ENCODE data around the gene TRDN.

TRDN gene

DNA sequence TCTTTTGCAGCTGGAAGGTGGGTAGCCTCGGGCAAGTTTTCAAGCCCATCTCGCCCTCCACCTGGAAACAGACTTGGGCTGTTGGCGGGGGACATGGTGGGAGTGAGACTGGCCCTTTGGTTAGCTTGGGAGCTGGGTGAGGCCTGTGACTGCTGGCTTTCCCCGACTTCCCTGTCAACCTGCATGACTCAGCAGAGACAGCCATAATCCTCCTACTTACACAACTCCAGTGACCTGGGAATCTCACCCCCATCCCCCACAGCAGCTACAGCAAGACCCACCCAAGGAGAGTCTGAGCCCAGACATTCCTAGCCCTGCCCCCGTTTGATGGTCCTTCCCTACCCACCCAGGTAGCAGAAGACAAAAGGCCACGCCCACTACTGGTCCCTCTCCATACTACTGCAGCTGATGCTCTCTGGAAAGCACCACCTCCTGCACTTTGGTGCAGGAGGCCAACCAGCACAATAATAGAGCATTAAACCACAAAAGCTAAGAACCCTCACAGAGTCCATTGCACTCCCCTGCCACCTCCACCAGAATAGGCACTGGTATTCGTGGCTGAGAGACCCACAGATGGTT lies 188.4 kb downstream of the TRDN start:
- no peak for DNase-seq (ENCODE audit: low read depth)
- TF ChIP-seq, protein P1, sequence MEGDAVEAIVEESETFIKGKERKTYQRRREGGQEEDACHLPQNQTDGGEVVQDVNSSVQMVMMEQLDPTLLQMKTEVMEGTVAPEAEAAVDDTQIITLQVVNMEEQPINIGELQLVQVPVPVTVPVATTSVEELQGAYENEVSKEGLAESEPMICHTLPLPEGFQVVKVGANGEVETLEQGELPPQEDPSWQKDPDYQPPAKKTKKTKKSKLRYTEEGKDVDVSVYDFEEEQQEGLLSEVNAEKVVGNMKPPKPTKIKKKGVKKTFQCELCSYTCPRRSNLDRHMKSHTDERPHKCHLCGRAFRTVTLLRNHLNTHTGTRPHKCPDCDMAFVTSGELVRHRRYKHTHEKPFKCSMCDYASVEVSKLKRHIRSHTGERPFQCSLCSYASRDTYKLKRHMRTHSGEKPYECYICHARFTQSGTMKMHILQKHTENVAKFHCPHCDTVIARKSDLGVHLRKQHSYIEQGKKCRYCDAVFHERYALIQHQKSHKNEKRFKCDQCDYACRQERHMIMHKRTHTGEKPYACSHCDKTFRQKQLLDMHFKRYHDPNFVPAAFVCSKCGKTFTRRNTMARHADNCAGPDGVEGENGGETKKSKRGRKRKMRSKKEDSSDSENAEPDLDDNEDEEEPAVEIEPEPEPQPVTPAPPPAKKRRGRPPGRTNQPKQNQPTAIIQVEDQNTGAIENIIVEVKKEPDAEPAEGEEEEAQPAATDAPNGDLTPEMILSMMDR (IDR thresholded peaks at IDR 0.05; ENCODE audit: insufficient read depth, low read depth, low read length, missing control alignments): no peak
- H3K4me3 ChIP-seq (ENCODE audit: low read depth, low read length): no peak overlapping the region

DNA sequence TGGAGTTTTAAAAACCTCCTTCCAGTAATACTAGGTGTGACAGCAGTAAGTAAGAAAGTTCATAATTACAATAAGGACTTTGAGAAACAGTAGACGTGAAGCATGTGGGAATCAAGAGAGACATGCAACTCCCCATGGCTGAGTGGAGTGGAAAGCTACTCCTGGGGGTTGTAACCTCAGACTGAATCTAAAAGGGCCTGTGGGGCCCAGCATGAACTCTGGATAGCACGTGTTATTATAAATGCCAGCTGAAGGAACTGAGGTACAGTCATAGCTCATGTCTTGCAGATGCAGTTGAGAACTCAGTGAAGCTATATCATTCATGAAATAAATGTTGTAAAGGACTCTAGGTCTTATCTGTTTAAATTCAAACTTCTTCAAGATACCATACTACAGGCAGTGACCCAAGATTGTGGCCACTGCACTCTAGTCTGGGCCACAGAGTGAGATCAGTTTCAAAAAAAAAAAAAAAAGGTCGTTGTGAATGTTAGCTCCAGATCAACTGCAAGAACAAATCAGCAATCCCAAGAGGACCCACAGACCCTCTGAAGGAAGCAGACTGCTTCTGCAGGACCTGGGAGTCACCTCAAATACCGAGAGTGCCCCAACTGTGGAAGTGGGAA lies 189.3 kb downstream of the TRDN start:
- no peak overlapping the region for H3K4me3 ChIP-seq (ENCODE audit: low read depth, low read length)
- DNase-seq (ENCODE audit: low read depth): no peak
- TF ChIP-seq, protein P1 (IDR thresholded peaks at IDR 0.05; ENCODE audit: insufficient read depth, low read depth, low read length, missing control alignments): no peak

DNA sequence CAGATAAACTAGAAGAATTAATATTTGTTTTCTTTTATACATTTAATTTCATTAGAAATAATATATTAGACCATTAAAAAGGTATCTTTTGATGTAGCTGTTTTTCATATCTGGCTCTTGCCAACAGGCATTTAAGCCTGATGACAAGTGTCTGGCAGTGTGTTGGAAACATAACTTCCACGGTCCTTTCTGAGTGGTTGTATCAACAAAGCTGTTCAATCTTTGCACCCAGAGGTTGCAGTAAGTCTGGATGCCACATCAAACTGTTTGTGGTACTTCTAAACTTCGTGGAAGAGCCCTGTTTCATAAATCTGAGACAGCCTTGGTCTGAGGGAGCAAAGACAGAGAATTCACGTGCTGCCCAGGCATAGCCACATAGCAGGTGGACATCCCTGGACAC lies 197.4 kb downstream of the TRDN start:
- no peak for DNase-seq (ENCODE audit: low read depth)
- TF ChIP-seq, protein P1 (IDR thresholded peaks at IDR 0.05; ENCODE audit: insufficient read depth, low read depth, low read length, missing control alignments): no peak
- H3K4me3 ChIP-seq (ENCODE audit: low read depth, low read length): no peak overlapping the region

DNA sequence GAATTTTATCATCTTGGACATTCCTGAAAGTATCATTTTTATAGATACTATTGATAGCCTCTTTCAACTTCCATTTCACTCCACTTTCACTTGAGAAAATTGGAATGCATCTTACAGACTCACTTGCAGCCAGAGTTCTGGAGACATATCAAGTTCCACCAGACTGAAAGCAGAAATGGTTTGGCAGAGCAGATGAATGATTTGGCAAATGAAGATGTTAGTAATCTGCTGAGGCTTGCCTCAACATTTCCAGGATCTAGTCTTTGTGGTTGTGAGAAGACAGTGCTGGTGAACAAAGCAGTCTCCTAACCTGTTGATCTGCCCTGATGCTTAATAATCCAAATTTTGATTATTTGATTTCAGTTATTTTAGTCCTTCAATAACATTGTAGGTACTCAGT lies 202.6 kb downstream of the TRDN start:
- no peak for DNase-seq (ENCODE audit: low read depth)
- no peak overlapping the region for H3K4me3 ChIP-seq (ENCODE audit: low read depth, low read length)
- TF ChIP-seq, protein P1 (IDR thresholded peaks at IDR 0.05; ENCODE audit: insufficient read depth, low read depth, low read length, missing control alignments): no peak

DNA sequence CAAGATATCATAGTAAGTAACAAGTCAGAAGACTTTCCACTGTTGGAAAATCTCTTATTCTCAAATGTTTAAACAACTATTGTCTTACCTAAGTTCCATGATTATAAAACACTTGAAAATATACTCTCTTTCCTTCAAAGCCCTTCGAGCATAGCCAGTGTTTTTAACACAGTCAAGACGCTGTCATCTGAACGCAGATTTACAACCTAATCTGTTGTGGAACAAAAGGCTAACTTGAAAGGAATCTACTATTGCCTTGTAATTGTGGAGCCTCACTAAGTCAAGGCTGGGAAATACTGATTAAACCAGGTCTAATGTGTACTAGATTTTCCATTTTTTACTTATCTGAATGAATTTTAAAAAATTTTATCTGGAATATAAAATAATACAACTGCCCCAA lies 205.8 kb downstream of the TRDN start:
- TF ChIP-seq, protein P1 (IDR thresholded peaks at IDR 0.05; ENCODE audit: insufficient read depth, low read depth, low read length, missing control alignments): no peak
- no peak for DNase-seq (ENCODE audit: low read depth)
- H3K4me3 ChIP-seq (ENCODE audit: low read depth, low read length): no peak overlapping the region

DNA sequence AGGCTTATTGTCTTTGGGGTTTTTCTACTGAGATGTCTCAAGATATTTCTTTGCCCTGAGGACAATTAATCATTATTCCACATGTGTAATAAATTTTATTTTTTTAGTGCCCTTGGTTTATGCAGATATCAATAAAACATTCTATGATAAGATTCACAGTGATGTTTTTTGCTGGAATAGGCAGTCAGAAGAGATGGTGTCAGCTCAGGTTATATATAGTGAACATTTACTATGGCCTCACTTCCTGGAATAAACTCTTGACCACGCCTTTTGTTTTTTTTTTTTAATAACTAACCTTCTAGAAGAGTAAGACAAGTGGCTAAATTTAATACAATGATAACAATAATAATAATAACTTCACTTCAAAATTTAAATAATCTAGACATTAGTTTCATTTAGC lies 209.7 kb downstream of the TRDN start:
- no peak overlapping the region for H3K4me3 ChIP-seq (ENCODE audit: low read depth, low read length)
- TF ChIP-seq, protein P1 (IDR thresholded peaks at IDR 0.05; ENCODE audit: insufficient read depth, low read depth, low read length, missing control alignments): no peak
- no peak for DNase-seq (ENCODE audit: low read depth)

DNA sequence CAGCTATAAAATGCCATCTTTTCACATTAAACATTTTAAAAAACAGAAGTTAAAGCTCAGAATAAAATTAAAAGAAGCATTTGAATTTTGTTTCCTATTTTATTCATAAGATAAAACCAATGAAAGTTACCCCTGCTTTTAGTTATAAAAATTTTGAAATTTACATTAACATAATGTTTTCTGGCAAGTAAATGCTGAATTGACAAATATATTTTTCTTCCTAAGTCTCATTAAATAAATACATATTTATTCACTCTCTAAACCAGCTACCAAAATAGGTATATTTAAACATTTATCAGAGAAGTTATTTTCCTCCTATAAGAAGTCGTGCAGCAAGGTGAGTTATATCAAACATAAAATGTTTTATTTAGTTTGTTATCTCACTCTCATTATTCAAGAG lies 213.6 kb downstream of the TRDN start:
- no peak for DNase-seq (ENCODE audit: low read depth)
- TF ChIP-seq, protein P1 (IDR thresholded peaks at IDR 0.05; ENCODE audit: insufficient read depth, low read depth, low read length, missing control alignments): no peak
- H3K4me3 ChIP-seq (ENCODE audit: low read depth, low read length): no peak overlapping the region
